ENCODE measurements around the gene OR10A5.
A peak's percentile ranks its signal among the peaks of the same experiment; 100 is the strongest.
"Not testable (repeated sequence)": the region's sequence is repeated elsewhere in the genome, so short reads cannot be mapped to it uniquely, and the experiment has no call there.

The OR10A5 gene, protein sequence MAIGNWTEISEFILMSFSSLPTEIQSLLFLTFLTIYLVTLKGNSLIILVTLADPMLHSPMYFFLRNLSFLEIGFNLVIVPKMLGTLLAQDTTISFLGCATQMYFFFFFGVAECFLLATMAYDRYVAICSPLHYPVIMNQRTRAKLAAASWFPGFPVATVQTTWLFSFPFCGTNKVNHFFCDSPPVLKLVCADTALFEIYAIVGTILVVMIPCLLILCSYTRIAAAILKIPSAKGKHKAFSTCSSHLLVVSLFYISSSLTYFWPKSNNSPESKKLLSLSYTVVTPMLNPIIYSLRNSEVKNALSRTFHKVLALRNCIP
- 0 reads per million in 3 donors for total RNA-seq

DNA sequence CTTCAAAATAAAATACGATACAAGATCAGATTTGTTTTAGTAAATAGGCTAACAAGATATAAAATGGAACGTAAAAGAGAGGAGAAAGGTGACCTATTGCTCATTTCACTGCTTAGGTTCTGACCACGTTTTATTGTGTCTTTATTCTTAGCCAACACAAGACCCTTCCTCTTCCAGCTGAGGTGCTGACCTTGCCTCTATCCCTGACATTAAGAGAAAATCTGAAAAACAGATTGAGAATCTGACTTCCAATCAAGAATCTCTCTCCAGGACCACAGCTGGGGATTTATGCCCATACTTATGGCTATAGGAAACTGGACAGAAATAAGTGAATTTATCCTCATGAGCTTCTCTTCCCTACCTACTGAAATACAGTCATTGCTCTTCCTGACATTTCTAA lies at the start of gene OR10A5:
Gene OR10A5 (plus strand): TSS at position 301 of the 400 bp plus-strand sequence. CDS start 0 bp downstream, at position 301.
- Histone ChIP-seq H3K4me1 (ENCODE audit: control insufficient read depth, insufficient read depth, low read length, poor library complexity, severe bottlenecking) (no peaks in the 10 kb centered on the region), H3K27ac (ENCODE audit: insufficient read depth, low read length, poor library complexity, severe bottlenecking) (no peak within 1 kb of the TSS), H3K9me3 (ENCODE audit: control insufficient read depth, low read length) (no peaks in the 10 kb centered on the region), H3K27me3 (replicated peaks; ENCODE audit: control insufficient read depth, insufficient read depth, low read length, poor library complexity, severe bottlenecking) (no peaks in the 10 kb centered on the region), H3K4me3 (ENCODE audit: insufficient read depth, low read depth, low read length, poor library complexity, severe bottlenecking) (no peak within 1 kb of the TSS), H3K36me3 (ENCODE audit: control insufficient read depth, insufficient read depth, low read length) (no peaks in the 10 kb centered on the region)
- DNase-seq = no peak

DNA sequence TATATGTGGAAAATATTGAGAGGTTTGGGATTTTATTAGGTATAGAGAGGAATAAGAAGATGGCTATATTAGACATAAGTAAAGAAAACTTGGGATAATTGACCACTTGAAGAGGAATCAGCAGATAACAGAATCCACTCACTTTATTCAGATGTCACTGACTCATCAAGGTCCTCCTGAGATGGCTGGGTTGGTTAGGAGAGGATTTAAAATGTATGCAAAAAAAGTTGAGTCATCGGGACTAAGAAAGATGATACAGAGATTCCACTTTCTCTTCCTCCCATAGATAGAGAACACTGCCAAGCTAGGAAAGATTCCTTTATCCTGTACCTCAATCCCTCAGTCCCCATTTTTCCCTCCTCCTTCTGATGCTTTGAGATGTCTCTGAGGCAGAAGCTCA lies 46.1 kb upstream of the OR10A5 start, which contains the start of gene OR6A2:
Gene OR6A2 (minus strand): TSS at position 288 of the 400 bp plus-strand sequence. CDS start 3,981 bp downstream, outside the sequence.
- no peaks in the 10 kb centered on the region for H3K27me3 ChIP-seq (replicated peaks; ENCODE audit: control insufficient read depth, insufficient read depth, low read length, poor library complexity, severe bottlenecking)
- no peak for DNase-seq
- H3K4me3 ChIP-seq (ENCODE audit: insufficient read depth, low read depth, low read length, poor library complexity, severe bottlenecking) = no peak within 1 kb of the TSS
- H3K9me3 ChIP-seq (ENCODE audit: control insufficient read depth, low read length) = no peaks in the 10 kb centered on the region
- no peaks in the 10 kb centered on the region for H3K4me1 ChIP-seq (ENCODE audit: control insufficient read depth, insufficient read depth, low read length, poor library complexity, severe bottlenecking)
- no peaks in the 10 kb centered on the region for H3K36me3 ChIP-seq (ENCODE audit: control insufficient read depth, insufficient read depth, low read length)
- H3K27ac ChIP-seq (ENCODE audit: insufficient read depth, low read length, poor library complexity, severe bottlenecking) = no peak within 1 kb of the TSS

DNA sequence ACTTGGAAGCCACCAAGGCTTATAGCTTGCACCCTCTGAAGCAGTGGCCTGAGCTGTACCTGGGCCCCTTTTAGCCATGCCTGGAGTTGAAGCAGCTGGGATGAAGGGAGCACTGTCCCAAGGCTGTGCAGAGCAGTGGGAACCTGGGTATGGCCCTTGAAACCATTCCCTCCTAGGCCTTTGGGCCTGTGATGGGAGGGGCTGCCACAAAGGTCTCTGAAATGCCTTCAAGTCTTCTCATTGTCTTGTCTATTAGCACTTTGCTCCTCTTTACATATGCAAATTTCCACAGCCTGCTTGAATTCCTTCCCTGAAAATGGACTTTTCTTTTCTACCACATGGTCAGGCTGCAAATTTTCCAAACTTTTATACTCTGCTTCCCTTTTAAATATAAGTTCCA lies 44.4 kb upstream of the OR10A5 start:
- not testable (repeated sequence) for H3K27me3 ChIP-seq (replicated peaks; ENCODE audit: control insufficient read depth, insufficient read depth, low read length, poor library complexity, severe bottlenecking); H3K36me3 ChIP-seq (ENCODE audit: control insufficient read depth, insufficient read depth, low read length); DNase-seq; H3K4me1 ChIP-seq (ENCODE audit: control insufficient read depth, insufficient read depth, low read length, poor library complexity, severe bottlenecking); H3K9me3 ChIP-seq (ENCODE audit: control insufficient read depth, low read length); H3K4me3 ChIP-seq (ENCODE audit: insufficient read depth, low read depth, low read length, poor library complexity, severe bottlenecking); H3K27ac ChIP-seq (ENCODE audit: insufficient read depth, low read length, poor library complexity, severe bottlenecking)

DNA sequence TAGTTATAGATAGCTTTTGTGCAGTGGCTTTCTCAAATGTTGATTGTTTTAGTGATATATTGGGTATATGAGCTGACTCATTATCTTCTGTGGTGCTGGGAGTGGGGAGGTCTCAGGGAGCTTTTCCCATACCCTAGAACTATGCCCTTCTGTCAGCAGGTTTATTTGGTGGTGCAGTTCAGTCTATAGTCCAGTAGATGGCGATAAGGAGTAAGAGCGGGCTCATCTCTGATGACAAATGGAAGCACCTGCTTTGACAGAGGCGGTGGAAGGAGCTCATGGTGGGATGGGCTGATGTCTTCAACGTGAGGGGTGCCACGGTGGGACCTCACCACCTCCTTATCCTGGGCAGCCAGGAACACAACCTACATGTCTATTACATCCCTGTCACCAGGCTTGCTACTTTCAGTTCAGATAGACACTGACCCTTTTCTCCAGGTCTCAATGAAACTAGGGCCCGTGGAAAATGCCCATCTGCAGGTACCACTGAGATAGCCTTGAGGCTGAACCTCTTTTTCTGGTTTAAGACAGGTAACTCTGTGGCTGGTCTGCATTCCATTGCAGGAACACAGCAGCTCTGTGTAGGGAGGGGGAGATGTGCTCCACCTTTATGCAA lies 33.0 kb upstream of the OR10A5 start:
- H3K36me3 ChIP-seq (ENCODE audit: control insufficient read depth, insufficient read depth, low read length) = no peaks in the 10 kb centered on the region
- H3K27ac ChIP-seq (ENCODE audit: insufficient read depth, low read length, poor library complexity, severe bottlenecking) = no peak overlapping the region
- no peaks in the 10 kb centered on the region for H3K9me3 ChIP-seq (ENCODE audit: control insufficient read depth, low read length)
- H3K4me3 ChIP-seq (ENCODE audit: insufficient read depth, low read depth, low read length, poor library complexity, severe bottlenecking) = no peak overlapping the region
- DNase-seq = peak in 1 of 3 donors; percentile 12
- no peaks in the 10 kb centered on the region for H3K27me3 ChIP-seq (replicated peaks; ENCODE audit: control insufficient read depth, insufficient read depth, low read length, poor library complexity, severe bottlenecking)
- no peaks in the 10 kb centered on the region for H3K4me1 ChIP-seq (ENCODE audit: control insufficient read depth, insufficient read depth, low read length, poor library complexity, severe bottlenecking)

DNA sequence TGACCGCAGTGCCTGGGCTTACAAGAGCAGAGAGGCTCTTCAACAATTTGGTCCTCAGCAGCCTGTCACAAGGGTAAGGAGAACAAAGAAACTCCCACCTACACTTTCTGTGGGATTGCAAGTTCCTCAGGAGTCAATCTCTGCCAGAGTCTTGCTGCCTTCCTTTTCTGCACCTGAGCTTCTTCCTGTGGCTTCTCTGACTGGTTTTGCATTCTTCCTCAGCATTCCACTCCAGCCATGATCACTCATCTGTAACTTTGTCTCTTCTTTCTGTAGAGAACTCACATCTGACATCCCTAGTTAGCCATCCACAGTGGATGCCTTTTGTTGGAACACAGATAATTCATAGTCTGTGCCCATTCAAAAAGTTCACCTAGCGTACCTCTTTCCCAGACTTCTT lies 31.8 kb upstream of the OR10A5 start:
- DNase-seq = no peak

DNA sequence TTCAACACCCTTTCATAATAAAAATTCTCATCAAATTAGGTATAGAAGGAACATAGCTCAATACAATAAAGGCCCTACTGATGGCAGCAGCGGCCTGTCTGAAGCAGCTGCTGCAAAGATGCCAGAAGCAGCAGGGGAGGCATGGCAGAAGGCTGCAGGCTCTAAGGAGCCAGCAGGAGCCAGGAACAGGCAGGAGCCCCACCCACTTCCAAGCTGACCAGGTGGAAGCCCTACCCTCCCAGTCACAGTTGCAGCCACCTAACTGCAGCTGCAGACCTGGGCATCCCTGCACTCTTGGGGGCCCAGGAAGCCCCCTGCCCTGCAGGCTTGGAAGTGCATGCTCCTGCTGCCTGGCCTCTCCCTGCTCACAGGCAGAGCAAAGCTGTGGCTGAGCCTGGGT lies 27.8 kb upstream of the OR10A5 start:
- Histone ChIP-seq H3K36me3 (ENCODE audit: control insufficient read depth, insufficient read depth, low read length) (no peaks in the 10 kb centered on the region), H3K4me1 (ENCODE audit: control insufficient read depth, insufficient read depth, low read length, poor library complexity, severe bottlenecking) (no peaks in the 10 kb centered on the region), H3K27me3 (replicated peaks; ENCODE audit: control insufficient read depth, insufficient read depth, low read length, poor library complexity, severe bottlenecking) (no peaks in the 10 kb centered on the region), H3K27ac (ENCODE audit: insufficient read depth, low read length, poor library complexity, severe bottlenecking) (no peak overlapping the region), H3K4me3 (ENCODE audit: insufficient read depth, low read depth, low read length, poor library complexity, severe bottlenecking) (no peak overlapping the region), H3K9me3 (ENCODE audit: control insufficient read depth, low read length) (no peaks in the 10 kb centered on the region)
- DNase-seq = no peak

More for the DNA sequence above, 31.8 kb upstream of the OR10A5 start:
- H3K27me3 ChIP-seq (replicated peaks; ENCODE audit: control insufficient read depth, insufficient read depth, low read length, poor library complexity, severe bottlenecking) = no peaks in the 10 kb centered on the region
- no peaks in the 10 kb centered on the region for H3K4me1 ChIP-seq (ENCODE audit: control insufficient read depth, insufficient read depth, low read length, poor library complexity, severe bottlenecking)
- H3K36me3 ChIP-seq (ENCODE audit: control insufficient read depth, insufficient read depth, low read length) = no peaks in the 10 kb centered on the region
- H3K9me3 ChIP-seq (ENCODE audit: control insufficient read depth, low read length) = no peaks in the 10 kb centered on the region
- H3K27ac ChIP-seq (ENCODE audit: insufficient read depth, low read length, poor library complexity, severe bottlenecking) = no peak overlapping the region
- H3K4me3 ChIP-seq (ENCODE audit: insufficient read depth, low read depth, low read length, poor library complexity, severe bottlenecking) = no peak overlapping the region

DNA sequence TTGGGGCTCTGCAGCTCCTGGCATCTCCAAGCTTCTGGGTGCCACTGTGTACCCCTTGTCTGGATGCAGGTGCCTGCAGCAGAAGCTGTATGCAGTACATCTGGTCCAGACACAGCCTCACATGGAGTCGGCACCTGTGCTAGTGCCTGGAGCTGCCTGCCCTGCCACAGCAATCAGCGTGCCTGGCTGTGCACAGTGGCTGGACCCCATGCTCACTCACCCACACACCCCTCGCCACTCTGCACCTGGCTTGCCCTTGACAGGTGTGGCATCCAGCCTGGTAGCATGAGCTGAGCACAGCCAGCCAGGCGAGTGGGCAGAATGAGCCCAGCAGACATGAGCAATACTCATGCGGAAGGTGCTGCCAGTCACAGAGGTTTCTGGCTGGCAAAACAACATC lies 26.5 kb upstream of the OR10A5 start:
- no peaks in the 10 kb centered on the region for H3K4me1 ChIP-seq (ENCODE audit: control insufficient read depth, insufficient read depth, low read length, poor library complexity, severe bottlenecking)
- H3K9me3 ChIP-seq (ENCODE audit: control insufficient read depth, low read length) = no peaks in the 10 kb centered on the region
- H3K36me3 ChIP-seq (ENCODE audit: control insufficient read depth, insufficient read depth, low read length) = no peaks in the 10 kb centered on the region
- DNase-seq = no peak
- H3K4me3 ChIP-seq (ENCODE audit: insufficient read depth, low read depth, low read length, poor library complexity, severe bottlenecking) = no peak overlapping the region
- H3K27ac ChIP-seq (ENCODE audit: insufficient read depth, low read length, poor library complexity, severe bottlenecking) = no peak overlapping the region
- no peaks in the 10 kb centered on the region for H3K27me3 ChIP-seq (replicated peaks; ENCODE audit: control insufficient read depth, insufficient read depth, low read length, poor library complexity, severe bottlenecking)

DNA sequence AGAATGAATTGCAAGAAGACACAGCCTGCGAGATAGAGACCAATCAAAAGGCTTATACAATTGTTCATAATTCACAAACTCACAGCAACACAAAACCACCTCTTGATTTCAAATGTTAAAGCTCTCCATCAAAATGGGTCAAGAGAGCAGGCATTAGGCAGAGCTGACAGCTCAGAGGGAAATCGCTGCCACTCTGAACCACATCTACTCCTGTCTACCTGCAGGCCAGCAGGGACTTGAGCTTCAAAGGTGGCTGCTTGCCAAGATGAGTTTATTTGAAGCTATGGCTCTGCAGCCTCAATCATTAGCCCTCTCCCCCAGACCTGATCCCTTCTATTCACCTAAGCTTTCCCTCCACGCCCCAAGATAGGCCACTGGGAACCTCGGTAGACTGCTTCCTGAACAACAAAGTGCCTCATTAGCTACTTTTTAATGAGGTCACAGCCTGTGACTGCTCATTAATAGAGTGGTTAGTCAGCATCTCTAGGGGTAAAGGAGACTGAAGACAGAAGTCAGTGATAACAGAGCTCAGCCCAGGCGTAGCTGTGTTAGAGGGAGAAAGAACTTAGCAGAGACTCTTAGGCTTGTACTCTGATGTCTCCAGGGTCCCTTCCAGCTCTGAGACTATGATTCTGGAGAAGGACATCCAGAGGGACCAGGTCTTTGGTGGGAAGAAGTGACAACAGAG lies 21.2 kb upstream of the OR10A5 start:
- H3K4me3 ChIP-seq (ENCODE audit: insufficient read depth, low read depth, low read length, poor library complexity, severe bottlenecking) = no peak overlapping the region
- H3K36me3 ChIP-seq (ENCODE audit: control insufficient read depth, insufficient read depth, low read length) = no peaks in the 10 kb centered on the region

DNA sequence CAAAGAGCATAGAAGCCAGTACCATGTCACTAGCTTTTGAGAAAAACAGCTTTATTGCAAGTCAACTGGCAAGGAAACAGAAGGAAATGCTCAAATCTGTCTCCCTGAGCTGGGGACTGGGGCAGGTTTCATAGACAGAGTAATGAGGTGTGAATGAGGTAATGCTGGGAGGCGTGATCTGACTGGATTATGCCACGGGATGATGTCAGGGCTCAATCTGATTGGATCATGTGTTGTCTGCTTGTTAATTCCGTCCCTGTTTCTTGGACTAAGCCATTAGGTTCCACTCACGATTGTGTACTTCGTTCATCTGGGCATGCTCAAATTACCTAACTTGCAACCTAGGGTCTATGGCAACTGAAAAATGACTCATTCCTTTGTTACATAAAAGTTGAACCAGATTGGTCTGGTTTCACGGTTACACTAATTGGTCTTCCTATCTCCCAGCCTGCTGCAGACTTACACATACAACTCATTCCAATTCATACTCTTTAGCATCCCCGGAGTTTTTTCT lies 20.2 kb upstream of the OR10A5 start:
- Histone ChIP-seq H3K4me3 (ENCODE audit: insufficient read depth, low read depth, low read length, poor library complexity, severe bottlenecking) (no peak overlapping the region), H3K36me3 (ENCODE audit: control insufficient read depth, insufficient read depth, low read length) (no peaks in the 10 kb centered on the region), H3K4me1 (ENCODE audit: control insufficient read depth, insufficient read depth, low read length, poor library complexity, severe bottlenecking) (no peaks in the 10 kb centered on the region), H3K27ac (ENCODE audit: insufficient read depth, low read length, poor library complexity, severe bottlenecking) (no peak overlapping the region), H3K9me3 (ENCODE audit: control insufficient read depth, low read length) (no peaks in the 10 kb centered on the region), H3K27me3 (replicated peaks; ENCODE audit: control insufficient read depth, insufficient read depth, low read length, poor library complexity, severe bottlenecking) (no peaks in the 10 kb centered on the region)
- no peak for DNase-seq

More for the DNA sequence above, 21.2 kb upstream of the OR10A5 start:
- Histone ChIP-seq H3K27me3 (replicated peaks; ENCODE audit: control insufficient read depth, insufficient read depth, low read length, poor library complexity, severe bottlenecking) (no peaks in the 10 kb centered on the region), H3K9me3 (ENCODE audit: control insufficient read depth, low read length) (no peaks in the 10 kb centered on the region), H3K4me1 (ENCODE audit: control insufficient read depth, insufficient read depth, low read length, poor library complexity, severe bottlenecking) (no peaks in the 10 kb centered on the region), H3K27ac (ENCODE audit: insufficient read depth, low read length, poor library complexity, severe bottlenecking) (no peak overlapping the region)
- DNase-seq = no peak

DNA sequence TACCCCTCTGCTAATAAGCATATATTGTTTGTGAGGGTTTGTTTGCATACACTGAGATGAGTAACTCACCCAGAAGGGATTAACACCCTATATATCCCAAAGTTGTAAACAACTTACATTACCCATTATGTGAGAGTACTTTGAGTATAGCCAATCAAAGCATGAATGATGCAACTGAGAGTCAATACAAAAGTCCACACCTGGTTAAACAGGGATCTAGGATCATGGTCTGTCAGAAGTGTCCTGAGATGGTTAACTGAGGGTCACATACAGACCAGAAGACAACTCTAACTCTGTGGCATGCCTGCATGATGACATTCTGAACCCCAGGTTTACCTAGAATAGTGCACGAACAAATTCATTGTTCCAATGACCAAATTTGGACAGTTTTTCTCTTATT lies 17.4 kb upstream of the OR10A5 start:
- H3K4me1 ChIP-seq (ENCODE audit: control insufficient read depth, insufficient read depth, low read length, poor library complexity, severe bottlenecking) = no peaks in the 10 kb centered on the region
- H3K9me3 ChIP-seq (ENCODE audit: control insufficient read depth, low read length) = no peaks in the 10 kb centered on the region
- DNase-seq = no peak
- H3K27ac ChIP-seq (ENCODE audit: insufficient read depth, low read length, poor library complexity, severe bottlenecking) = no peak overlapping the region
- H3K4me3 ChIP-seq (ENCODE audit: insufficient read depth, low read depth, low read length, poor library complexity, severe bottlenecking) = no peak overlapping the region
- H3K36me3 ChIP-seq (ENCODE audit: control insufficient read depth, insufficient read depth, low read length) = no peaks in the 10 kb centered on the region
- peaks cover 5% of the 10 kb centered on the region for H3K27me3 ChIP-seq (replicated peaks; ENCODE audit: control insufficient read depth, insufficient read depth, low read length, poor library complexity, severe bottlenecking)

Measured in effector memory CD4-positive, alpha-beta T cell (primary cell).